HG03565 (cell line): ENCODE data around the gene PLGLB2.
A peak's percentile ranks its signal among the peaks of the same experiment; 100 is the strongest.
"Not testable (repeated sequence)": the region's sequence is repeated elsewhere in the genome, so short reads cannot be mapped to it uniquely, and the experiment has no call there.

Experiments used
- ATAC-seq: cut with Tn5 transposase; IDR thresholded peaks from one replicate; pipeline ENCODE4 v1.9.1; 2021; ENCODE audit warnings: mild to moderate bottlenecking, moderate library complexity; ENCODE audit not compliant: unreplicated experiment

The PLGLB2 gene

GRCh38 chr2:87747791-87748190 is at the start of gene PLGLB2:
TSS of gene PLGLB2 (plus strand) at chr2:87748087. CDS start at chr2:87748154, 67 bp downstream.
- not testable (repeated sequence) for ATAC-seq

GRCh38 chr2:87704572-87705323 is 43.1 kb upstream of the PLGLB2 start:
- ATAC-seq: not testable (repeated sequence)

- ATAC-seq: peak; percentile 83
Observed at GRCh38 chr2:87708368-87708767, 39.5 kb upstream of the PLGLB2 start.

- not testable (repeated sequence) for ATAC-seq
Observed at GRCh38 chr2:87727940-87728599, 19.8 kb upstream of the PLGLB2 start.

- ATAC-seq: not testable (repeated sequence)
Observed at GRCh38 chr2:87740928-87741327, 7.0 kb upstream of the PLGLB2 start.

GRCh38 chr2:87742393-87743108 is 5.3 kb upstream of the PLGLB2 start:
- not testable (repeated sequence) for ATAC-seq

GRCh38 chr2:87743638-87744037 is 4.2 kb upstream of the PLGLB2 start:
- ATAC-seq: not testable (repeated sequence)

- not testable (repeated sequence) for ATAC-seq
Observed at GRCh38 chr2:87745353-87745951, 2.4 kb upstream of the PLGLB2 start.

- ATAC-seq: not testable (repeated sequence)
Observed at GRCh38 chr2:87748524-87748923, 637 bp downstream of the PLGLB2 start.

- ATAC-seq: not testable (repeated sequence)
Observed at GRCh38 chr2:87750560-87750959, 2.7 kb downstream of the PLGLB2 start.

- ATAC-seq: not testable (repeated sequence)
Observed at GRCh38 chr2:87754759-87755158, 6.9 kb downstream of the PLGLB2 start.
